ENCODE data around the gene POLR2L. TPM values are rescaled to one million over a fixed set of nuclear protein-coding genes. Genes with fewer than 3 reads are reported as not detected.

Gene POLR2L
- total RNA-seq, 1 experiment from 2014 or later: 673 TPM

GRCh38 chr11:789943-790342, 52.4 kb downstream of the POLR2L start, which contains the start of gene CEND1:
TSS of gene CEND1 (minus strand) at chr11:790090. CDS start at chr11:788576, 1,514 bp downstream.
- no peaks in the 10 kb centered on the region for H3K9me3 ChIP-seq (ENCODE audit: control insufficient read depth, insufficient read depth, low read depth, low read length)
- H3K36me3 ChIP-seq (ENCODE audit: control insufficient read depth, insufficient read depth, low read length): no peaks in the 10 kb centered on the region; the same call in none of the 2 replicates
- no peak for TF ChIP-seq CTCF (IDR thresholded peaks at IDR 0.05)
- peak; percentile 0; the same call in 1 of the 2 replicates for TF ChIP-seq POLR2AphosphoS5 (IDR thresholded peaks at IDR 0.05; ENCODE audit: low read depth, low read length)
- TF ChIP-seq SIN3A (IDR thresholded peaks at IDR 0.05; ENCODE audit: borderline replicate concordance, insufficient read depth, low read depth, low read length): no peak
- TF ChIP-seq REST (IDR thresholded peaks at IDR 0.05; ENCODE audit: insufficient read depth in 1 of 2, low read depth in 2 of 2, low read length in 1 of 2): no peak
- no peak for TF ChIP-seq TCF7L2 (IDR thresholded peaks at IDR 0.05; ENCODE audit: low read depth, low read length)
- CTCF ChIA-PET: no interaction called here
- POLR2A ChIA-PET: interaction anchor here (0.6 to 0.7 kb wide), 4 partner anchors 9 to 33 kb away, joined by 3 to 13 read pairs (median 5); no protein-coding TSS in a partner anchor
- H3K4me3 ChIP-seq (ENCODE audit: low read depth in 2 of 2, low read length in 2 of 2): peak within 1 kb of the TSS; percentile 51 to 59
- no peaks in the 10 kb centered on the region for H3K27me3 ChIP-seq (ENCODE audit: control insufficient read depth, insufficient read depth, low read length)
- H3K27ac ChIP-seq (ENCODE audit: low read length): peak within 1 kb of the TSS; percentile 86
- H3K4me1 ChIP-seq (ENCODE audit: control insufficient read depth, insufficient read depth, low read length): peaks cover 50% of the 10 kb centered on the region
- ATAC-seq (peak; percentile 36), DNase-seq (ENCODE audit: low read depth, low spot score) (no peak)
- no TSS peak for BruUV-seq (replicated peaks)
- intact Hi-C loops (cut with micrococcal nuclease; ENCODE audit: unreplicated experiment) (no loop called here), in situ Hi-C loops (cut with HindIII; ENCODE audit: low pct_unique_long_range_greater_than_20kb, low sequenced_read_pairs) (no loop called here)

Other genes with a start within 250 kb of the POLR2L start
- gene IRF7, start 226.6 kb downstream of the POLR2L start, total RNA-seq (2021; ENCODE audit: unreplicated experiment): 23.9 TPM
- not detected for gene CDHR5, start 217.6 kb downstream of the POLR2L start, total RNA-seq (2021; ENCODE audit: unreplicated experiment)
- gene SCT, start 215.3 kb downstream of the POLR2L start, total RNA-seq (2021; ENCODE audit: unreplicated experiment): not detected
- gene DRD4, start 205.3 kb downstream of the POLR2L start, total RNA-seq (2021; ENCODE audit: unreplicated experiment): 0.95 TPM
- 105 TPM for gene DEAF1, start 147.3 kb downstream of the POLR2L start, total RNA-seq (2021; ENCODE audit: unreplicated experiment)
- 45.2 TPM for gene TMEM80, start 146.7 kb downstream of the POLR2L start, total RNA-seq (2021; ENCODE audit: unreplicated experiment)
- 256 TPM for gene EPS8L2, start 136.3 kb downstream of the POLR2L start, total RNA-seq (2021; ENCODE audit: unreplicated experiment)
- gene TALDO1, start 95.1 kb downstream of the POLR2L start, total RNA-seq (2021; ENCODE audit: unreplicated experiment): 257 TPM
- 229 TPM for gene GATD1, start 65.0 kb downstream of the POLR2L start, total RNA-seq (2021; ENCODE audit: unreplicated experiment)
- 15.9 TPM for gene CEND1, start 52.4 kb downstream of the POLR2L start, total RNA-seq (2021; ENCODE audit: unreplicated experiment)
- gene SLC25A22, start 44.2 kb downstream of the POLR2L start, total RNA-seq (2021; ENCODE audit: unreplicated experiment): 119 TPM
- gene PIDD1, start 37.3 kb downstream of the POLR2L start, total RNA-seq (2021; ENCODE audit: unreplicated experiment): 75.9 TPM
- 3,468 TPM for gene RPLP2, start 32.6 kb downstream of the POLR2L start, total RNA-seq (2021; ENCODE audit: unreplicated experiment)
- 244 TPM for gene PNPLA2, start 23.6 kb downstream of the POLR2L start, total RNA-seq (2021; ENCODE audit: unreplicated experiment)
- gene CRACR2B, start 14.6 kb downstream of the POLR2L start, total RNA-seq (2021; ENCODE audit: unreplicated experiment): 132 TPM
- gene CD151, start 9.6 kb downstream of the POLR2L start, total RNA-seq (2021; ENCODE audit: unreplicated experiment): 680 TPM
- 187 TPM for gene TSPAN4, start 323 bp upstream of the POLR2L start, total RNA-seq (2021; ENCODE audit: unreplicated experiment)
- 224 TPM for gene CHID1, start 68.3 kb upstream of the POLR2L start, total RNA-seq (2021; ENCODE audit: unreplicated experiment)
- gene AP2A2, start 83.3 kb upstream of the POLR2L start, total RNA-seq (2021; ENCODE audit: unreplicated experiment): 123 TPM
- 0.49 TPM for gene MUC6, start 194.2 kb upstream of the POLR2L start, total RNA-seq (2021; ENCODE audit: unreplicated experiment)
- 0.08 TPM for gene MUC2, start 232.3 kb upstream of the POLR2L start, total RNA-seq (2021; ENCODE audit: unreplicated experiment)